ENCODE results near the gene METTL22. TPM values are rescaled to one million over a fixed set of nuclear protein-coding genes. Genes with fewer than 3 reads are reported as not detected.

The METTL22 gene
- polyA plus RNA-seq, 1 donor = 25.6 TPM

DNA sequence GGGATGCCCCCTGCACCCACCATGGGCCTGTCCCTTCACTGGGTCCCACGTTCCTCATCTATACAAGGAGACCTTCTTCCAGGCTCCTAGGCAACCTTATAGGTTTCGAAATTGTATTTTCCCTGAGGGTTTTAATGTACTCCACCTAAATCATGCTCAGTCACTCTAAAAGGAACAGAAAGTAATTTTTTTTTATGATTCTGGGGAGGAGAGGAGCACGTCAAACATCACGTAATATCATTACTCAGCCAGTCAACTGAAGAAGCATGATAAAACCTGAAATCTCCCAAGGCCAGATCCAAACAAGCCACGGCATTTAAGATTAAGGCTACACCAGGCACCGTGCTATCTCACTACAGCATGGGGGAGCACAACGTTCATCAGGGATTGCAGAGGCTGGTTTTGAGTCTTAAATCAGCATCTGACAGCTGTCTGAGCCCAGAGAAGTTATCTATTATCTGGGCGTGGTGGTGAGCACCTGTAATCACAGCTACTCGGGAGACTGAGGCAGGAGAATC, 27.3 kb upstream of the METTL22 start:
- no peak for DNase-seq

DNA sequence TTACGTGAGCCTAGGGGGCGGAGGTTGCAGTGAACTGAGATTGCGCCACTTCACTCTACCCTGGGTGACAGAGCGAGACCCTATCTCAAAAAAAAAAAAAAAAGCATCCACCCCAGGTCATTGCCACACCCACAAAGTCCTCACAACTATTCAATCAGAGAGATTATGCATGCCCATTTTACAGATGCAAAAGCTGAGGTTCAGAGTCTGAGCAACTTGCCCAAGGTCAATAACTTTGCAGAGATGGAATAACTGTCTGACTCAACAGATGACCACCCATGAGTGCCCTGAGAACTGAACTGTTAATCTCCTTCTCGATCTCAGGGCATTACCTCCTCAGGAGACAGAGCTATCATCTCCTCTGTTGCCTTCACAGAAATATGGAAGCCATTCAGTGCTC, 25.7 kb upstream of the METTL22 start:
- DNase-seq = no peak

DNA sequence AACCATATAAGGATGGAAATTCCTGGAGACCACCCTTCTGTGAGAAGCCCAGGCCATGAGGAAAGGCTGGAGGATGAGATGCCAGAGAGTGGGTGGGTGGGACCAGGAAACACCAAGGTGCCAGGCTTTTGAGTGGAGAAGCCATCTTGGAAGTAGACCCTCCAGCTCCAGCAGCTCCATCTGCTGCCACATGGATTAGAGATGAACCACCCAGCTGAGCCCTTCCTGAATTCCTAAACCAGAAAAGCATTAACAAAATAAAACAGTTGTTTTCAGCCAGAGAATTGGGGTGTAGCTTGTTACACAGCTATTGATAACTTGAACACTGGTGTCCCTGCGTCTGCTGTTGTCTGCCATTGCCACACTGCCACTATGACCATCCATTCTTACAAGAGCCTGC, 24.9 kb upstream of the METTL22 start:
- DNase-seq = no peak

DNA sequence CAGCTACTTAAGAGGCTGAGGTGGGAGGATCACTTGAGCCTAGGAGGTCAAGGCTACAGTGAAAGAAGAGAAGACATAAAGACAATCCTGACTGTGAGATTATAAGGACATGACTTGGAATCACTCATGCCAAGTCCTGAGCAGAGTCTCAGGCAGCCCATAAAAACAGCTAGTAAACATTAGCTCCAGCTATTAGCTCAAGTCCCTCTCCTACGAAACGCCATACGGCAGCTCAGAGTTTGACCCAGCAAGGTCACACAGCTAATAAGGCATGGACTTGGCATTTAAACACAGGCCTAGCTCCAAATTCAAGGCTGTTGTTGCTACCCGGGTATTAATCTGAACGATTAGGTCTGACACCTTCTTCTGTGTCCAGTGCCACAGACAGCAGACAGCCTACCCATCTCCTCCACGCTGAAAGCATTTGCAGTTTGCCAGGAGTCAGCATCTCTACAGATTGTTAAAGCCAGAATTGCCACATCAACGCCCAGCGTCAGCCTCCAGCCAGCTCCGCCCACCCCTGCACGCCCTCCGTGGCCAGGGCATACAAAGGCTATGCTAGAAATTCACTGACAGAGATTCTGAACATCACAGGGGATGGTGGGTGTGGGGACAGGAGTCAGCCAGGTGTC, 21.2 kb upstream of the METTL22 start:
- DNase-seq = no peak

DNA sequence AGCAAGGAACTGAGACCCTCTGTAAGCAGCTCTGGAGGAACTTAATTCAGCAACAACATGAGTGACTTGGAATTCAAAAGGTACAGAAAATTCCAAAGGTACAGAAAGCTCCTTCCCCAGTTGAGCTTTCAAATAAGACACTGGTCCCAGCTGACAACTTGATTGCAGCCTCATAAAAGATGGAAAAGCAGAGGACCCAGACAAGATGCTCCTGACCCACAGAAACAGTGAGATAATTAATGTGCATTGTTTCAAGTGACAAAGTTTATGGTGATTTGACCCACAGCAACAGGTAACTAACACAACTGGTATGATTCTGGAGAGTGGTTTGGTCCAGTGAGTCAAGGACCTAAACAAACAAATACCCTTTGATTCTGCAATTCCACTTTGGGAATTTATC, 15.9 kb upstream of the METTL22 start:
- no peak for DNase-seq

GRCh38 chr16:8607214-8607613, 14.3 kb upstream of the METTL22 start:
- DNase-seq = no peak

- DNase-seq = no peak
Observed at GRCh38 chr16:8611122-8611521, 10.4 kb upstream of the METTL22 start.

- DNase-seq = no peak
Observed at GRCh38 chr16:8611886-8612600, 9.5 kb upstream of the METTL22 start.

DNA sequence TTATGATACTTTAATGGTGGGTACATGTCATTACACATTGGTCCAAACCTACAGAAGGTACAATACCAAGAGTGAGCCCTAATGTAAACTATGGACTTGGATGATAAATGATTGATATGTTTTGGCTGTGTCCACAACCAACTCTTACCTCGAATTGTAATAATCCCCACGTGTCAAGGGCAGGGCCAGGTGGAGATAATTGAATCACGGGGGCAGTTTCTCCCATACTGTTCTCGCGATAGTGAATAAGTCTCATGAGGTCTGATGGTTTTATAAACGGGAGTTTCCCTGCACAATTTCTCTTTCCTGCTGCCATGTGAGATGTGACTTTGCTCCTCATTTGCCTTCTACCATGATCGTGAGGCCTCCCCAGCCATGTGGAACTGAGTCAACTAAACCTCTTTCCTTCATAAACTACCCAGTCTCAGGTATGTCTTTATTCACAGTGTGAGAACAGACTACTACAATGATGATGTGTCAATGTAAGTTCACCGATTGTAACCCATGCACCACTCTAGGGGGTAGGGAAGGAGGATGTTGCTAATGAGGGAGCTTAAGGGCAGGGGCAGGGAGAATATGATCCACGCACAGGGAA, 7.0 kb upstream of the METTL22 start:
- DNase-seq = no peak

DNA sequence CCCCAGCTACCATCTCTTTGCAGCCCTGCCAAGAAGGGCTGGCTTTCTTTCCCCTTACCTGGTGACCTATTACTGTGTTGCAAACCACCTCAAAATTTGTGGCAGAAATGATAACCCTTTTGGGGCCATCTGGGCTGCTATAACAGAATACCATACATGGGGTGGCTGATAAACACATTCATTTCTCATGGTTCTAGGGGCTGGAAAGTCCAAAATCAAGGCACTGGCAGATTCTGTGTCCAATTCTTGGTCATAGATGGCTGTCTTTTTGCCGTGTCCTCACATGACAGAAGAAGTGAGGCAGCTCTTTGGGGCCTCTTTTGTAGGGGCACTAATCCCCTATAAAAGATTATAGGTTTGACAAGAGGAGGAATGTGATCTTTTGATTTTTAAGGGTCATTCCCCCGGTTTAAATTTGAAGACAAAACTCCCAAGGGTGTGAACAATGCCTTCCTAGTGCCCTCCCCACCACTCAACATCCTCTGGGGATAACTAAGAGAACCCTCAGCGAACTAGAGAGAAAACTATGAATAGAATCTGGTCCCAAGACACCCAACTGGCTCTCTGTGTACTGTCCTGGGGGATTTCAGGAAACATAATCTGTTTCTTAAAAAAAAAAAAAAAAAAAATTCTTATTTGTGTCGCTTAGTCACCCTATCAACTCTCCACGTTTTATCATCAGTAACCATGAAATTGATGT, 1.7 kb upstream of the METTL22 start:
- no peak for DNase-seq

DNA sequence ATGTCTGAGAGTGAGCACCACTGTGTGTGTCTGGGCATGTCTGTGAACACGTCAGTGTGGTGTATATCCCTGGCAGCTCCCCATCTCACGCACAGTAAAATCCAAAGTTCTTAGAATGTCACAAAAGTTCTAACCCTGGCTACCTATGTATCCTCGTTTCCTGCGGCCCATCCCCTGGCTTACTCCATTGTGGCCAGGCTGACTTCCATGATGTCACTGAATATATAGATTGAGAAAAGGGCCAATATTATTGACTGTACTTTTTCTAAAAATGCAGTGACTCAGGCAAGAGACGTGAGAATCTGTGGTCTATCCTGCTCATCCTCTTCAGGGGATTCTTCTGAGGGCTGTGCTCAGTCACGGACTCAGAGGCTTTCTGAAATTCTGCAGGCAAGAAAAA, 963 bp upstream of the METTL22 start:
- no peak for DNase-seq

DNA sequence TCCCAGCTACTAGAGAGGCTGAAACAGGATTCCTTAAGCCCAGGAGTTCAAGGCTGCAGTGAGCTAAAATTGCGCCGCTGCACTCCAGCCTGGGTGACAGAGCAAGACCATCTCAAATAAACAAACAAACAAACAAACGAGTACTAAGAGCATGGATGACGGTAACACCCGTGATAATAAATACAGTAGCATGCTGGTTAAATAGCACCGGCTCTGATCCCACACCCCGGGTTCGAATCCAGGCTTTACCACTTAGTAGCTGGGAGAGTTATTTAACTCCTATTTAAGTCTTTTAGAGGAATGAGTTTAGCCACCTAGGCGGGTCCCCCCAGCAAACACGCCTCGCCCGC, 301 bp upstream of the METTL22 start:
- no peak for DNase-seq

DNA sequence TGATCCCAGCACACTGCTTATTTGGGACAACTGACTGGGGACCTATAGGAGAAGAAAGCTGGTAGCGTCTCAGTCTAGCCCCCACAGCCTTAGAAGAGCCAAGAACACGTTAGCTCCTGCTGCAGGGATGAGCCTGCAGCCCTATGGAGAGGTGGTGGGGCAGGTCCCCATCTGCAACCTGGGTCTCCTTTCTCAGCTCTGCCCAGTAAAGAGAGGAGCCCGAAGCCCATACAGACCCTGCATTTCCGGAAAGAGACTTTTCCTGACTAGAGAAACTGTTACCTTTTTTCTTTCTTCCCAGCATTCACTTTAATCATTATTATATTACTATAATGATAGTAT, 788 bp downstream of the METTL22 start:
- DNase-seq = no peak

DNA sequence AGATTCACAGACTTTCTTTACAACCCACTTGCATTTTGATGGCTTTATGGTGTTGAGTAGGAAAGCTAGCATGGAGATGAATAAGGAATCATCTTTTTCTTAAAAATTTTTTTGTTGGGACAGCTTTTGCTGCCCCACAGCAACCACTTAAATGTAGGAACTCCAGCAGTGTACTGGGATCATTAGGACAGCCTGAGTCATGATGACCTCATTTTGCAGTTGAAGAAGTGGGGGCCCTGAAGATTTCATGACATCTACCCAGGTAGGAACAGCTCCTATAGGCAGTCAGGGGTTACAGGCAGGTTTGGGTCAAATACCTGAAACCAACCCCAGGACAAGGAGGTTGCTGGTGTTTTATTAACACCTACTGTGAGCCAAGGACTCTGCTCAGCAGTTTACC, 2.1 kb downstream of the METTL22 start:
- no peak for DNase-seq

GRCh38 chr16:8625491-8626087, 4.1 kb downstream of the METTL22 start:
- no peak for DNase-seq

DNA sequence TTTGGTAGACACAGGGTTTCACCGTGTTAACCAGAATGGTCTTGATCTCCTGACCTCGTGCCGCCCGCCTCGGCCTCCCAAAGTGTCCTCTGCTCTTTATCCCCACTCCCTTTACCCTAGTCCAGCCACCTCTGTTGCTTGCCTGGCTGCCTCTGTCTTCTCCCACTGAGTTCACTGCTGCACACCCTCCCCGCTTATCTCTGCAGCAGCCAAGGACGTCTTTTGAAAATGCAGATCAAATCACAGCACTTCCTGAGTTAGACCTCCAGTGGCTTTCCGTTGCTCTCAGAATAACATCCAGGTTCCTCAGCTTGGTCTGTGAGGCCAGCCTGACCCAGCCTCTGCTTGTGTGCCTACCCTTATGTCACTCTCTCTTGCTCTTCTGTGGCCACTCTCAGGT, 5.4 kb downstream of the METTL22 start:
- no peak for DNase-seq

DNA sequence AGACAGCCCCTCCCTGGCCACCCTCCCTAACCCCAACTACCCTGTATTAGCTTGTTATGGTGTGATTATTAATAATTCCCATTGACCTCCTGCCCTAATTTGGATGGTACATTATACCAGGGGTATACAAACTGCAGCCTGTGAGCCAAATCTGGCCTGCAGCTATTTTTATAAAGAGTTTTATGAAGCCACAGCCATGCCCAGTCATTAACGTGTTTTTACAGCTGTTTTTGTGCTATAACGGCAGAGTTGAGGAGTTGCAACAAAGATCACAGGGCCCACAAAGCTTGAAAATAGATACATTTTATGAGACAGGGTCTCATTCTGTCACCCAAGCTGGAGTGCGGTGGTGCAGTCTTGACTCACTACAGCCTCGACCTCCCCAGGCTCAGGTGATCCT, 6.0 kb downstream of the METTL22 start:
- DNase-seq = no peak

- no peak for DNase-seq
Observed at GRCh38 chr16:8628981-8629725, 7.7 kb downstream of the METTL22 start.

- DNase-seq = no peak
Observed at GRCh38 chr16:8630255-8630953, 8.9 kb downstream of the METTL22 start.

GRCh38 chr16:8631373-8631772, 9.9 kb downstream of the METTL22 start:
- no peak for DNase-seq

DNA sequence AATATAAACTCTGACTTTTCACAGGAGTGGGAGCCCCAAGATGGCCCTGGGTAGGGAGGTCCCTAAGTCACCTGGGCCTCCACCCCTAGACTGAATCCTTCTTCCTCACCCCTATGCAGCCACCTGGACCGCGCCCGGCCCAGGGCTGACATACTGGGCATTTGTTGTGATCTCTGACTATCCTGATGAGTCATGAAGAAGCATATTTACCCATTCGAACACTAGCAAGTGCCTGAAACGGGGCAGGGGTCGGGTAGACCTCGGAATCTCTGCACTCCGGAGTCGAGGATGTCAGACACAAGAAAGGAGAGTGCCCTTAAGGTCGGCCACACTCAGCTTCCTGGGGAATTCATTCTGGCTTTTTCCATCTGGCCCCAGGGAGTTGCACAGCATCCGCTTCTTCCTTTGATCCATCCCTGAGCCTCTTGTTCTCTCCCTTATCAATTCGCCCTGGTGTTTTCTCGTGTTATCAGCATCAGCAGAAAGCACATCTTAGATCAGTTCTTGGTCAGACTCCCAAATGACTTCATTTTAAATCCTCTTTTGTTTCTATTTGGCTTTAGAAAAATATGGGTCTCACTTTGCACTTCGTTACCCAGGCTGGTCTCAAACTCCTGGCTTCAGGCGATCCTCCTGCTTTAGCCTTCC, 10.4 kb downstream of the METTL22 start:
- no peak for DNase-seq

All from hindlimb muscle (tissue), 1 donor.